ENCODE measurements around the gene ZNF536. TPM values are rescaled to one million over a fixed set of nuclear protein-coding genes. Genes with fewer than 3 reads are reported as not detected.
"Not testable (repeated sequence)": the region's sequence is repeated elsewhere in the genome, so short reads cannot be mapped to it uniquely, and the experiment has no call there.

ZNF536 gene
- total RNA-seq, 1 donor from 2014 or later, result 11.9 TPM

DNA sequence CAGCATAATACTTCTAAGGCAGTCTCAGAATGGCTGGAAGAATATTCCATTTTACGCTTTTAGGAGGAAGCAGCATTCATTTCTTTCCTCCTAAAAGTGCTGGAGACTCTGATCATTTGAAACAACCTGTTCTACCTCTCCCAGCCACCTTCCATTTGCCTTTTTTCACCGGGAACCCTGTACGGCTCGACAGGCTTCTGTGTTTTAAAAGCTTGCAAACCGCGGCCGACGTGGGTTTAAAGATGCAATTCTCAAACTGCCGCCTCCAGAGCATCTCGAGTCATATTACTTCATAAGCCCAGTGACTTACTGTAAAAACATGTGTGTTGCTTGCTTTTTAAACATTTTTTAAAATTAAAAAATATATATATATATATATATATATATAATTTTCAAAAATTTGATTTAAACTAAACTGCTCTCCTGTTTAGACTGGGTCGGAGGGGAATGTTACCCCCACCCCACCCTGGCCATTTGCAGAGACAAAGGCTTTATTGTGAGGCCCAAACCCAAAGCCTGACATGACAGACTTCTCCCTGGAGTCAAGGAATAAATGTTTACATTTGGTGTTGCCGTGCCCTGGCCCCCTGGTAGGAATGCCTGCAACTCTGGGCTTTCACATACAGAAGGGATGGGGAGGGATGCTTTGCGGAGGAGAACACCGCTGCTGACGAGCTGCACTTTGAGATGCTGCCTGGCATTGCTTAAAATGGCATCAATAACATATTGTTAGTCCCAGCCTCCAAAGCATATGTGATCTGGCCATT is 30.4 kb downstream of the ZNF536 start:
- intact Hi-C loops (cut with DNase I), result loop anchor here (10.0 kb wide), 1 partner anchor 338 kb away; no protein-coding TSS in a partner anchor
- peak; percentile 43 for DNase-seq (ENCODE audit: low spot score)

DNA sequence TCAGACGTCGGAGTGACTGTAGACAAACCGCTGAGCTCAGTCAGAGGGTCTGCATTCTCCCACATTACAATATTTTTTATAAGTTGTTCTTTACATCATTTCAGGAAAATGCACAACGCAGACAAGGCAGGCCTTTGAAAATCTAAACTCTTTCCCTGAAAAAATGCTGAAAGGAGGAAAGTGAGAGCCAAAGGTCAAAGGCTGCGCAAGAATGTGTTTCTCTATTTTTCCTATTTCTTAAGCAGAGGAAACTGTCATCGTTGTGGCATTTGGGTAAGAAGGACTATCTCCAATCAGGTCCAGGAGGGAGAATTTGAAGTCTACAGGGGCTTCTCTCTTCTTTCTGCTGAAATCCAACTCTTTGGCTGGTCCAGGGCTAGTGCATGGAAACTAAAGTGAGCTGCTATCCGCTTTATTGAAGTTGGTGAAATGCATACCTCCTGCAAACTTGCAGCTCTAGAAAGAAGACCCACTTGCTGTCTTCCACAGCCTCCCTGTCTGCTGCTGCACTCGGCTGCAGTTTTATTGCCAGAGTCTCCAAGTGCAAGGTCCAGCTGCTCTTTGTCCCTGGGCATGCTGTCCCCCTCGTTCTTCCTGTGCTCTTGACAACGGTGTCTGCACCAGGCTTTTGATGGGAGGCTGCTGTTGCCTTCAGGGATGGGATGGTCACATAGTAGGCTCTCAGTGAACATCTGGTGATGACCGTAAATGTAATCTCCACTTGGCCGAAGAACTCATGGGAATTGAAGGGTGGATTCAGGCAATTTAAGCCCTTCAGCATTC is 31.2 kb downstream of the ZNF536 start:
- DNase-seq (ENCODE audit: low spot score), result no peak
- intact Hi-C loops (cut with DNase I), result loop anchor here (10.0 kb wide), 1 partner anchor 339 kb away; no protein-coding TSS in a partner anchor

- DNase-seq (ENCODE audit: low spot score), result peak; percentile 66
- intact Hi-C loops (cut with DNase I), result loop anchor here (5.0 to 10.0 kb wide), 2 partner anchors 179 to 342 kb away; no protein-coding TSS in a partner anchor
Measured at GRCh38 chr19:30406220-30407067, 34.3 kb downstream of the ZNF536 start.

GRCh38 chr19:30407068-30407709 is 35.0 kb downstream of the ZNF536 start:
- peak; percentile 20 for DNase-seq (ENCODE audit: low spot score)
- intact Hi-C loops (cut with DNase I), result loop anchor here (5.0 to 10.0 kb wide), 2 partner anchors 180 to 342 kb away; no protein-coding TSS in a partner anchor

GRCh38 chr19:30408734-30409301 is 36.6 kb downstream of the ZNF536 start:
- intact Hi-C loops (cut with DNase I), result loop anchor here (5.0 to 10.0 kb wide), 2 partner anchors 182 to 344 kb away; no protein-coding TSS in a partner anchor
- DNase-seq (ENCODE audit: low spot score), result no peak

DNA sequence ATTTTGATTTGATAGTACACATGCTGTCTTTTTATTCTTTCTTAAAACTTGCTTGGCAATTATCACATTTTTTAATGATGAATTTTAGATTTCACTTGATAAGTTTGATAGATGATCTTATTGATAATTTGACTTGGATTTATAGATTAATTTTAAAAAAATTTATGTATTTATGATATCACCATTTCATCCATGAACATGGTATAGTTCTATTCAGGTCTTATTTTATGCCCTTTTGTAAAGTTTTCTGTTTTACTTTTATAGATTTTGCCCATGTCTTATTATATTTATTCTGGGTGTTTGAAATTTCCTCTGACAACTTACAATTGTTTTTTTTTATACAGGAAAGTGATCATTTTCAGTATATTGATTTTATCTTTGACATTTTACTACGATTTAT is 39.5 kb downstream of the ZNF536 start:
- intact Hi-C loops (cut with DNase I), result no loop called here
- DNase-seq (ENCODE audit: low spot score), result no peak

- DNase-seq (ENCODE audit: low spot score), result no peak
- intact Hi-C loops (cut with DNase I), result no loop called here
Measured at GRCh38 chr19:30416375-30416774, 44.2 kb downstream of the ZNF536 start.

DNA sequence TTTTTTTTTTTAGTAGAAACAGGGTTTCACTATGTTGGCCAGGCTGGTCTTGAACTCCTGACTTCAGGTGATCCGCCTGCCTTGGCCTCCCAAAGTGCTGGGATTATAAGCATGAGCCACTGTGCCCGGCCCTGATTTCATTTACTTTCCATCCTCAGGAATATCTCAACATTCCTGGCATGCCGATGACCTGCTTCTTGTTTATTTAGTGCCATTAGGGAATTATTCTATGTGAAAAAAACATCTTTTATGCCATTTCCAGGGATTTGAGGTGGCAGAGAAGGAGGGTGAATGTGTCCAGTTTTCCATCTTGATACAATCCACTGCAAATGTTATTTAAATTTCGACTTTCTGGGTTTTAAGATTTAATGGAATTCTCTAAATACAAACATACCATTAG is 45.0 kb downstream of the ZNF536 start:
- DNase-seq (ENCODE audit: low spot score); intact Hi-C loops (cut with DNase I): not testable (repeated sequence)

DNA sequence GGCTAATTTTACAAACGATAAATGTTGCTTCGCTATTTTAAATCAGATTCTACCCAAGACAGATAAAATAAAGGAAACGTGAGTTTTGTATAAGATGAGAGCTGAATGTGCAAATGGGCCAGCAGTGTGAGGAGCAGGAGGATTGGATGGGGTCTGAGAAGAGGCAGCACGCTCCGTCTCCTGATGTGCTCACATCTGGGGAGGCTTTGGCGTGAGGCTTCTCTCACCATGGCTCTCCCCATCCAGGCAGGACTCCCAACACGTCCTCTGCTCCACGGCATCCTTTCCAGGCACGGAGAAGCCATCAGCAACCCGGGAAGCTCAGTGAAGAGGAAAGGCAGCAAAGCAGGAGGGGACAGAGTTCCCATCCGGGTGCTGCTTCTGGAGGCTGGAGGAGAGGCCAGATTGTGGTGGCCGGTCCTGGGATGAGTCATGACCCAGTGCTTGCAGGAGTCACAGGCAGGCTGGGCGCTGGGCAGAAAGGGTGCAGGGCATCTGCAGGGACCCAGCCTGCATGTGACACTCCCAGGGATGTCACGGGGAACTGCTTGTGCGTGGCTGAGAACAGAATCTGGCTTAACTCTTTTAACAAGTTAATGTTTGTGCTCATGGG is 47.5 kb downstream of the ZNF536 start:
- intact Hi-C loops (cut with DNase I), result no loop called here
- DNase-seq (ENCODE audit: low spot score), result no peak

DNA sequence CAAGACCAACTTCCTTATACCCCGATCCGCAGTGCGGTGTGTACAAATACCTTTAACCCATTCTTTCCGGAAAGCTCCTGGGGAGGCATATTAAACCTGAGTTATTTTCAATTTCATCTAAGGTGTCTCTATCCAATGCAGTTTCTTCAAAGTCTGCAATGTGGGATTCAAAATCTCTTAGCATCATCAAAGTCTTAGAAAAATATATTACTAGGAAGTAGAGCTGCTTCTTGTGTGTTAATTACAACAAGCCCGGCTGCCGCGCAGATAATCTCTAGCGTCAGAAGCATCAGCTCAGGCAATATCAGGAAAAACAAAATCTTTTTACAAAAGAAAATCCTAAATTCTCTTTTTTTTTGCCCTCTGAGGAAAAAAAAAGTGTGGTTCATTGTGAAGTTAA is 48.1 kb downstream of the ZNF536 start:
- intact Hi-C loops (cut with DNase I), result no loop called here
- no peak for DNase-seq (ENCODE audit: low spot score)

DNA sequence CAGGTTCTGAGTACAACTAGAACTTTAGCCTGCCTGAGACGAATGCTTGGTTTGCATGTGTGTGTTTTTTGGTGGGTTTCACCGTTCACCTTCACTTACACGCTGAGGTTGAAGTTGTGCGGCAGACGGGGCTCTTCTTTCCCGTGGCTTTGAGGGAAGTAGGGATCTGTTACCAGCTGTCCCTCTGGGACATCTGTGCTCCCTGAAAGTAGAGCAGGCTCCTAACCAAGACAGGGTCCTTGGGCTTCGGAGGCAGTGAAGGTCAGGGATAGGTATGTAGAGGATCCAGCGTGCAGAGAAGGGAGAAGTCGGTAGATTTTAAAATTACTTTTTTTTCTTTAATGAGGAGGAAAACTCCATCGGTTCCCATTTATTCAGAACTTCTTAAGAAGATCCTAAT is 48.7 kb downstream of the ZNF536 start:
- no peak for DNase-seq (ENCODE audit: low spot score)
- intact Hi-C loops (cut with DNase I), result no loop called here

- peak; percentile 10 for DNase-seq (ENCODE audit: low spot score)
- intact Hi-C loops (cut with DNase I), result no loop called here
Measured at GRCh38 chr19:30421571-30421970, 49.4 kb downstream of the ZNF536 start.

DNA sequence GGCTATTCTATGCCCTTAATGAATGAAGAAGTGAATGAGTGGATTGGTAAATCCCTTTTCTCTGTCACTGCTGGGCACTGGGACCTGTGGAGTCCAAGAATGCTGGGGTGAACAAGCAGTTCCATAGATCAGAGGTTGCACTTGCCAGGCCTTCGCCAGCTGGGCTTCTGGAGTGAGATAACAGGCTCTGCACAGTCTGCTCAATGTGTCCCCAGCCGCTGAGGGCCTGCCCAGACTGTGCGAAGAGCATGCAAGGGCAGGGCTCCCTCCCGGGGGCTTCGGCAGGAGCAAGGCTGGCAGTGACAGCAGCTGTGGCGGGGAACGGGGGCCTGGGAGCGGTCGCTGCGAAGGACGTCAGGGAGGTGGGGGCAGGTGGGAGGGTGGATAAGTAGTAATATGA is 51.3 kb downstream of the ZNF536 start:
- intact Hi-C loops (cut with DNase I), result no loop called here

DNA sequence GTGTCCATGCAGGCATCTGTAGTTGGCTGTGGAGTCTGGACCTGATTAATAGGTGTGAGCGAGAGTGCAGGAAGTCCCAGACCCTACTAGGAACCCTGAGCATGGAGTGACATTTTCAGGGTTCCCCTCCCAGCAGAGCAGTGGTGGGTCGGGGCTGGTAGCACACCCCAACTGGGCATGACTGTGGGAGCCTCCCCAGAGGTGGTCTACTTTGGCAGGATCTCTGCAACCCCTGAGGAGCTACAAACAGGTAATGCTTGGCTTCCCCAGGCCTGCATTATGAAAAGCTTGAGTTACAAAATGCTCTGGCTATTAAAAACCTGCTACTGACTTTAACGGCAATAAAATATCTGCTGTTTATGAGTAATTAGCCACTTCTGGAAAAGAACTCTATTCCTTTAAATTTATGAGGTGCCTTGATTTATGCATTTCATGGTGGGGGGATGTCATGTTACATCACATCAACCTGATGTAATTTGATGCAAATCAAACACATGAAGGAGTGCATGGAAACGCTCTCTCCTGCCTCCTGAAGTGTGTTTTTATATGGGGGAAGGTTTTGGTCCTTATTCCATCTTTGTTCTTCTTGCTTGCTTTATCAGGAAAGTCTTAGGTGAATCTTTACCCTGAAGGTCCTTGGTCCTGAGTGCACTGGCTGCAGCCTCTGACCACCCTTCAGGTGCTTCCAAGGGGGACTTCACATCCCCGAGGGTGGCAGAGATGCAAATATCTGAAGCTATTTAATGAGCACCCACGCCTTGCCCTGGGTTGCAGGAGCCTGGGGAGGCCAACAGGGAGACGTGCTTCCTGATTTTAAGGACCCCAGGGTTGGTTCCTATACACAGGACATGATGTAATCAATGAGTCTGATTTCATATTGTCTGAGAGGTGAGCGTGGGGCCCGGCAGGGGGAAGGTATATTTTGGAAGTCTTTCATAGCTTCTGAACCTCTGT is 54.0 kb downstream of the ZNF536 start:
- peak; percentile 43 for DNase-seq (ENCODE audit: low spot score)
- intact Hi-C loops (cut with DNase I), result no loop called here

More for the DNA sequence above, 51.3 kb downstream of the ZNF536 start:
- peak; percentile 74 for DNase-seq (ENCODE audit: low spot score)

DNA sequence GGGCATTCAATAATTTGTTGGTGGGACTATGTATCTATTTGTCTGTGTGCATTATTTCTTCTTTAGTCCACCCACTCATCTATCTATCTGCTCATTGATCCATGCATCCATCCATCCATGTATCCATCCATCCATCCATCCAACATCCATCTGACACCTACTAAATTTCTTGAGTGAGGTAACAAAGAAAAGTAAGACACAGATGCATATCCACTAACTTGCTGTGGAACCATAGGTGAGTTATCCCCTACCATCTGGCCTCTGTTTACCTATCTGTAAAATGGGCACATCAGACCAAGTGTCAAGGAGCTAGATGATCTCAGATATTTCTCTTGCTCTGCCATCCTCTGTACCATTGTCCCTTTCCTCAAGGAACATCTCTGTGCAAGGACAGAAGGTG is 54.7 kb downstream of the ZNF536 start:
- intact Hi-C loops (cut with DNase I), result no loop called here
- DNase-seq (ENCODE audit: low spot score), result no peak

- DNase-seq (ENCODE audit: low spot score), result peak; percentile 17
- intact Hi-C loops (cut with DNase I), result no loop called here
Measured at GRCh38 chr19:30428092-30428680, 56.0 kb downstream of the ZNF536 start.

GRCh38 chr19:30428844-30429243 is 56.7 kb downstream of the ZNF536 start:
- intact Hi-C loops (cut with DNase I), result no loop called here
- DNase-seq (ENCODE audit: low spot score), result peak; percentile 39

Data from cardiac septum (tissue), 1 donor.